GM23338 (cell line): ENCODE data around the gene NLE1. TPM values are rescaled to one million over a fixed set of nuclear protein-coding genes. Genes with fewer than 3 reads are reported as not detected.

Experiments
- ATAC-seq: fragments of 200-7000 bp; cut with Tn5 transposase; 3 replicates; pipeline ENCODE4 v1.9.1; 2020
- DNase-seq: peaks from one replicate; pipeline ENCODE4 v3.0.0-alpha.2; 2015; ENCODE audit warnings: low spot score
- H2AFZ ChIP-seq: fragments of 200-600 bp; sonication (generic); 2 replicates; pipeline ENCODE4 v1.8.0; 2016; ENCODE audit warnings: antibody characterized with exemption, mild to moderate bottlenecking, moderate library complexity
- H3F3A ChIP-seq: fragments of 200-600 bp; sonication (generic); replicated peaks from 2 replicates; pipeline ENCODE4 v1.8.0; 2017; ENCODE audit warnings: antibody characterized with exemption, mixed run types, low read depth
- H3K27ac ChIP-seq: fragments of 200-600 bp; sonication (generic); 2 replicates; pipeline ENCODE4 v1.6.1; 2016; ENCODE audit warnings: low read depth
- H3K27me3 ChIP-seq: fragments of 200-600 bp; sonication (generic); 2 replicates; pipeline ENCODE4 v1.8.0; 2016; ENCODE audit warnings: mild to moderate bottlenecking, mixed run types, moderate library complexity; ENCODE audit not compliant: insufficient read depth
- H3K36me3 ChIP-seq: fragments of 200-600 bp; sonication (generic); 2 replicates; pipeline ENCODE4 v1.8.0; 2016; ENCODE audit warnings: mild to moderate bottlenecking; ENCODE audit not compliant: insufficient read depth
- H3K4me1 ChIP-seq: fragments of 200-600 bp; sonication (generic); 2 replicates; pipeline ENCODE4 v1.8.0; 2016; ENCODE audit warnings: mild to moderate bottlenecking, moderate library complexity; ENCODE audit not compliant: insufficient read depth
- H3K4me2 ChIP-seq: fragments of 200-600 bp; sonication (generic); 2 replicates; pipeline ENCODE4 v1.7.1; 2017; ENCODE audit warnings: mixed run types
- H3K4me3 ChIP-seq: fragments of 200-600 bp; sonication (generic); 2 replicates; pipeline ENCODE4 v1.6.1; 2016; ENCODE audit warnings: mixed run types
- H3K79me2 ChIP-seq: fragments of 200-600 bp; sonication (generic); replicated peaks from 2 replicates; pipeline ENCODE4 v1.8.0; 2017; ENCODE audit warnings: mild to moderate bottlenecking; ENCODE audit not compliant: insufficient read depth
- H3K9me2 ChIP-seq: fragments of 200-600 bp; sonication (generic); 2 replicates; pipeline ENCODE4 v1.8.0; 2017; ENCODE audit not compliant: insufficient read depth
- H4K20me1 ChIP-seq: fragments of 200-600 bp; sonication (generic); replicated peaks from 2 replicates; pipeline ENCODE4 v1.8.0; 2017; ENCODE audit warnings: mild to moderate bottlenecking; ENCODE audit not compliant: insufficient read depth
- H3K27ac Mint-ChIP-seq: 2 replicates; pipeline ENCODE4 v1.8.0; 2020; ENCODE audit warnings: inconsistent platforms, mild to moderate bottlenecking, moderate library complexity, mixed read lengths
- H3K27me3 Mint-ChIP-seq: 3 replicates; pipeline ENCODE4 v1.8.0; 2022; ENCODE audit warnings: low read depth, mild to moderate bottlenecking, moderate library complexity, mixed read lengths, inconsistent platforms; ENCODE audit not compliant: insufficient read depth, poor library complexity
- H3K36me3 Mint-ChIP-seq: 3 replicates; pipeline ENCODE4 v1.8.0; 2021; ENCODE audit warnings: low read depth, mild to moderate bottlenecking, inconsistent platforms, moderate library complexity, mixed read lengths
- H3K4me1 Mint-ChIP-seq: 3 replicates; pipeline ENCODE4 v1.8.0; 2020; ENCODE audit warnings: mild to moderate bottlenecking, inconsistent platforms, mixed read lengths
- H3K4me3 Mint-ChIP-seq: 3 replicates; pipeline ENCODE4 v1.8.0; 2021; ENCODE audit warnings: moderate library complexity, mild to moderate bottlenecking, inconsistent platforms, mixed read lengths
- H3K9me3 Mint-ChIP-seq: 3 replicates; pipeline ENCODE4 v1.8.0; 2020; ENCODE audit warnings: moderate library complexity, mild to moderate bottlenecking, inconsistent platforms, mixed read lengths
- CREB1 ChIP-seq: fragments of 250-450 bp; sonication (Bioruptor Pico); IDR thresholded peaks from 2 replicates; pipeline ENCODE4 v1.5.0; 2020; ENCODE audit warnings: low read depth, mild to moderate bottlenecking, moderate library complexity
- ETS1 ChIP-seq: IDR thresholded peaks from 2 replicates; pipeline ENCODE4 v1.6.1; 2016; ENCODE audit warnings: antibody characterized with exemption
- NANOG ChIP-seq: IDR thresholded peaks from 2 replicates; pipeline ENCODE4 v1.6.1; 2016; ENCODE audit warnings: antibody characterized with exemption, borderline replicate concordance
- POLR2AphosphoS5 ChIP-seq: IDR thresholded peaks from 2 replicates; pipeline ENCODE4 v1.6.1; 2016; ENCODE audit warnings: antibody characterized with exemption, low read depth
- STAT1 ChIP-seq: IDR thresholded peaks from one replicate; pipeline ENCODE4 v1.6.1; 2016; ENCODE audit warnings: antibody characterized with exemption; ENCODE audit not compliant: unreplicated experiment
- ZNF114 ChIP-seq: fragments of 250-450 bp; sonication (Bioruptor Pico); IDR thresholded peaks from 2 replicates; pipeline ENCODE4 v1.5.0; 2020; ENCODE audit warnings: mild to moderate bottlenecking, moderate library complexity
- ZNF331 ChIP-seq: fragments of 250-450 bp; sonication (Bioruptor Pico); IDR thresholded peaks from 2 replicates; pipeline ENCODE4 v1.5.0; 2020; ENCODE audit warnings: low read depth, mild to moderate bottlenecking, moderate library complexity
- polyA plus RNA-seq: library from polyadenylated mRNA; unstranded; fragments of >200 nt; fragmentation: Nextera tagmentation; extraction: Ambion mirVana; gene quantifications from 2 replicates; pipeline ENCODE4 v1.2.1, GENCODE V29; 2016
- total RNA-seq: library from RNA; depleted of rRNA; stranded (reverse); fragments of >200 nt; shearing (Covaris generic); gene quantifications from 2 replicates; pipeline ENCODE4 v1.2.3, GENCODE V29; 2014
- TF ChIP-seq, protein P1 (sequence below), 2 experiments: fragments of 200-600 bp in 1 of 2; sonication (generic) in 1 of 2; conservative IDR thresholded peaks; 2 replicates each; pipeline versions ENCODE4 v1.5.1 to v1.6.1; 2016 to 2017; ENCODE audit warnings: antibody characterized with exemption in 2 of 2, low read depth in 2 of 2, mild to moderate bottlenecking in 2 of 2, moderate library complexity in 1 of 2
- TF ChIP-seq, protein P2 (sequence below): IDR thresholded peaks from one replicate; pipeline ENCODE4 v1.6.1; 2018; ENCODE audit warnings: antibody characterized with exemption; ENCODE audit not compliant: unreplicated experiment

The NLE1 gene
- total and polyA plus RNA-seq, 2 experiments from 2014 or later: 16.6 to 66.4 TPM

DNA sequence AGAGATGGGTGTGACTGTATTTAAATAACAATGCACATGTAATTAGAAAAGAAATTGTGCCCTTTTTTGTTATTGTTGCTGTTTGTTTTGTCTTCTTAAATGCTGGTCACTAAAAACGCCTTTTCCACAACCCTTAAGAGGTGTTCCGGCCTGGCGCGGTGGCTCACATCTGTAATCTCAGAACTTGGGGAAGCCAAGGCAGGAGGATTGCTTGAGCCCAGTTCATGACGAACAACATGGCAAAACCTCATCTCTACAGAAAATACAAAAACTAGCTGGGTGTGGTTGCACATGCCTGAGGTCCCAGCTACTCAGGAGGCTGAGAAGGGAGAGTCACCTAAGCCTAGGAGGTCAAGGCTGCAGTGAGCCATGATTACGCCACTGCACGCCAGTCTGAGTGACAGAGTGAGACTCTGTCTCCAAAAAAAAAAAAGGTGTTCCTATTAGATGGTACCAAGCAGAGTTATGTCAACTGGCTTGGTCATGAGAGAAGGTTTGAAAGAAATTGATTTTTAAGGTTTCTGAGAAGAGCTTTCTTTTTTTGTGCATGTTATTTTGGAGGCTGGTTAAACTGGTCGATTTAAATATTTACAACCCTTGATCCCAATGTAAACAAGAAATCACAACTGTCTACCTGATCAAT lies 55.1 kb downstream of the NLE1 start:
- Histone ChIP-seq H3K27ac (no peak overlapping the region), H2AFZ (no peak overlapping the region), H3K4me3 (peak overlapping the region; percentile 94), H3K9me2 (no peaks in the 10 kb centered on the region), H3F3A (peaks cover 10% of the 10 kb centered on the region; the same call in 1 of the 2 replicates), H4K20me1 (no peaks in the 10 kb centered on the region), H3K36me3 (no peaks in the 10 kb centered on the region), H3K4me2 (peak overlapping the region; percentile 97), H3K27me3 (peaks cover 8% of the 10 kb centered on the region; the same call in 1 of the 2 replicates), H3K4me1 (peaks cover 68% of the 10 kb centered on the region), H3K79me2 (peaks cover 11% of the 10 kb centered on the region)
- TF ChIP-seq CREB1 (CRISPR knock-in tag): no peak
- TF ChIP-seq ETS1: no peak
- TF ChIP-seq, protein P1, sequence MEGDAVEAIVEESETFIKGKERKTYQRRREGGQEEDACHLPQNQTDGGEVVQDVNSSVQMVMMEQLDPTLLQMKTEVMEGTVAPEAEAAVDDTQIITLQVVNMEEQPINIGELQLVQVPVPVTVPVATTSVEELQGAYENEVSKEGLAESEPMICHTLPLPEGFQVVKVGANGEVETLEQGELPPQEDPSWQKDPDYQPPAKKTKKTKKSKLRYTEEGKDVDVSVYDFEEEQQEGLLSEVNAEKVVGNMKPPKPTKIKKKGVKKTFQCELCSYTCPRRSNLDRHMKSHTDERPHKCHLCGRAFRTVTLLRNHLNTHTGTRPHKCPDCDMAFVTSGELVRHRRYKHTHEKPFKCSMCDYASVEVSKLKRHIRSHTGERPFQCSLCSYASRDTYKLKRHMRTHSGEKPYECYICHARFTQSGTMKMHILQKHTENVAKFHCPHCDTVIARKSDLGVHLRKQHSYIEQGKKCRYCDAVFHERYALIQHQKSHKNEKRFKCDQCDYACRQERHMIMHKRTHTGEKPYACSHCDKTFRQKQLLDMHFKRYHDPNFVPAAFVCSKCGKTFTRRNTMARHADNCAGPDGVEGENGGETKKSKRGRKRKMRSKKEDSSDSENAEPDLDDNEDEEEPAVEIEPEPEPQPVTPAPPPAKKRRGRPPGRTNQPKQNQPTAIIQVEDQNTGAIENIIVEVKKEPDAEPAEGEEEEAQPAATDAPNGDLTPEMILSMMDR (conservative IDR thresholded peaks at IDR 0.05; ENCODE audit: low read depth in 2 of 2): no peak
- no peak for TF ChIP-seq POLR2AphosphoS5
- TF ChIP-seq ZNF114: no peak
- no peak overlapping the region for H3K27ac Mint-ChIP-seq
- H3K36me3 Mint-ChIP-seq: no peaks in the 10 kb centered on the region; the same call in 2 of the 3 replicates
- peak overlapping the region; percentile 88 for H3K4me3 Mint-ChIP-seq
- no peak for DNase-seq
- ATAC-seq: no peak
- peaks cover 57% of the 10 kb centered on the region for H3K4me1 Mint-ChIP-seq
- peaks cover 10% of the 10 kb centered on the region for H3K27me3 Mint-ChIP-seq
- H3K9me3 Mint-ChIP-seq: no peaks in the 10 kb centered on the region; the same call in 2 of the 3 replicates

GRCh38 chr17:35086164-35086563 lies 55.9 kb downstream of the NLE1 start:
- Histone ChIP-seq H2AFZ (no peak overlapping the region), H3F3A (peaks cover 10% of the 10 kb centered on the region; the same call in 1 of the 2 replicates), H3K4me2 (peak overlapping the region; percentile 97; the same call in 1 of the 2 replicates), H3K36me3 (no peaks in the 10 kb centered on the region), H3K4me1 (peaks cover 77% of the 10 kb centered on the region), H3K9me2 (no peaks in the 10 kb centered on the region), H4K20me1 (no peaks in the 10 kb centered on the region), H3K27me3 (peaks cover 8% of the 10 kb centered on the region; the same call in 1 of the 2 replicates), H3K27ac (no peak overlapping the region), H3K4me3 (no peak overlapping the region), H3K79me2 (peaks cover 11% of the 10 kb centered on the region)
- Mint-ChIP-seq H3K9me3 (no peaks in the 10 kb centered on the region; the same call in 2 of the 3 replicates), H3K27me3 (peaks cover 10% of the 10 kb centered on the region), H3K4me1 (peaks cover 63% of the 10 kb centered on the region), H3K36me3 (no peaks in the 10 kb centered on the region; the same call in 2 of the 3 replicates), H3K27ac (peak overlapping the region; percentile 17; the same call in 1 of the 2 replicates), H3K4me3 (no peak overlapping the region)
- DNase-seq (no peak), ATAC-seq (no peak)
- TF ChIP-seq CREB1 (CRISPR knock-in tag) (no peak), STAT1 (no peak), ZNF331 (CRISPR knock-in tag) (no peak), NANOG (no peak)
- TF ChIP-seq, protein P2, sequence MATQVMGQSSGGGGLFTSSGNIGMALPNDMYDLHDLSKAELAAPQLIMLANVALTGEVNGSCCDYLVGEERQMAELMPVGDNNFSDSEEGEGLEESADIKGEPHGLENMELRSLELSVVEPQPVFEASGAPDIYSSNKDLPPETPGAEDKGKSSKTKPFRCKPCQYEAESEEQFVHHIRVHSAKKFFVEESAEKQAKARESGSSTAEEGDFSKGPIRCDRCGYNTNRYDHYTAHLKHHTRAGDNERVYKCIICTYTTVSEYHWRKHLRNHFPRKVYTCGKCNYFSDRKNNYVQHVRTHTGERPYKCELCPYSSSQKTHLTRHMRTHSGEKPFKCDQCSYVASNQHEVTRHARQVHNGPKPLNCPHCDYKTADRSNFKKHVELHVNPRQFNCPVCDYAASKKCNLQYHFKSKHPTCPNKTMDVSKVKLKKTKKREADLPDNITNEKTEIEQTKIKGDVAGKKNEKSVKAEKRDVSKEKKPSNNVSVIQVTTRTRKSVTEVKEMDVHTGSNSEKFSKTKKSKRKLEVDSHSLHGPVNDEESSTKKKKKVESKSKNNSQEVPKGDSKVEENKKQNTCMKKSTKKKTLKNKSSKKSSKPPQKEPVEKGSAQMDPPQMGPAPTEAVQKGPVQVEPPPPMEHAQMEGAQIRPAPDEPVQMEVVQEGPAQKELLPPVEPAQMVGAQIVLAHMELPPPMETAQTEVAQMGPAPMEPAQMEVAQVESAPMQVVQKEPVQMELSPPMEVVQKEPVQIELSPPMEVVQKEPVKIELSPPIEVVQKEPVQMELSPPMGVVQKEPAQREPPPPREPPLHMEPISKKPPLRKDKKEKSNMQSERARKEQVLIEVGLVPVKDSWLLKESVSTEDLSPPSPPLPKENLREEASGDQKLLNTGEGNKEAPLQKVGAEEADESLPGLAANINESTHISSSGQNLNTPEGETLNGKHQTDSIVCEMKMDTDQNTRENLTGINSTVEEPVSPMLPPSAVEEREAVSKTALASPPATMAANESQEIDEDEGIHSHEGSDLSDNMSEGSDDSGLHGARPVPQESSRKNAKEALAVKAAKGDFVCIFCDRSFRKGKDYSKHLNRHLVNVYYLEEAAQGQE: no peak
